HEK293T (cell line): Measurements from ENCODE around the gene ESPN.
"Not testable (repeated sequence)": the region's sequence is repeated elsewhere in the genome, so short reads cannot be mapped to it uniquely, and the experiment has no call there.

Experiments
- ARNT ChIP-seq: fragments of 450-650 bp; IDR thresholded peaks from 2 replicates; pipeline ENCODE4 v1.6.1; 2017; ENCODE audit warnings: mild to moderate bottlenecking
- ELF4 ChIP-seq: fragments of 450-650 bp; IDR thresholded peaks from 2 replicates; pipeline ENCODE4 v1.6.1; 2017; ENCODE audit warnings: antibody characterized with exemption
- FOXA1 ChIP-seq: fragments of 450-650 bp; IDR thresholded peaks from 2 replicates; pipeline ENCODE4 v1.6.1; 2016; ENCODE audit warnings: mild to moderate bottlenecking
- FOXM1 ChIP-seq: fragments of 450-650 bp; IDR thresholded peaks from 2 replicates; pipeline ENCODE4 v1.6.1; 2017; ENCODE audit warnings: mild to moderate bottlenecking, borderline replicate concordance
- HDGF ChIP-seq: fragments of 450-650 bp; IDR thresholded peaks from 2 replicates; pipeline ENCODE4 v1.6.1; 2017; ENCODE audit warnings: antibody characterized with exemption, borderline replicate concordance
- L3MBTL2 ChIP-seq: fragments of 450-650 bp; conservative IDR thresholded peaks from 2 replicates; pipeline ENCODE4 v1.6.1; 2016; ENCODE audit warnings: mild to moderate bottlenecking
- LEF1 ChIP-seq: fragments of 450-650 bp; IDR thresholded peaks from 2 replicates; pipeline ENCODE4 v1.6.1; 2017; ENCODE audit warnings: mild to moderate bottlenecking, borderline replicate concordance
- NFRKB ChIP-seq: fragments of 450-650 bp; IDR thresholded peaks from 2 replicates; pipeline ENCODE4 v1.6.1; 2016; ENCODE audit warnings: mild to moderate bottlenecking, moderate library complexity
- SP1 ChIP-seq: fragments of 450-650 bp; IDR thresholded peaks from 2 replicates; pipeline ENCODE4 v1.6.1; 2017
- SUZ12 ChIP-seq: fragments of 450-650 bp; IDR thresholded peaks from 2 replicates; pipeline ENCODE4 v1.6.1; 2016; ENCODE audit warnings: mild to moderate bottlenecking
- TARDBP ChIP-seq: fragments of 450-650 bp; IDR thresholded peaks from 2 replicates; pipeline ENCODE4 v1.6.1; 2016
- ZNF384 ChIP-seq: fragments of 450-650 bp; IDR thresholded peaks from 2 replicates; pipeline ENCODE4 v1.6.1; 2016
- TF ChIP-seq, protein P1 (sequence below): fragments of 450-650 bp; IDR thresholded peaks from 2 replicates; pipeline ENCODE4 v1.6.1; 2016

DNA sequence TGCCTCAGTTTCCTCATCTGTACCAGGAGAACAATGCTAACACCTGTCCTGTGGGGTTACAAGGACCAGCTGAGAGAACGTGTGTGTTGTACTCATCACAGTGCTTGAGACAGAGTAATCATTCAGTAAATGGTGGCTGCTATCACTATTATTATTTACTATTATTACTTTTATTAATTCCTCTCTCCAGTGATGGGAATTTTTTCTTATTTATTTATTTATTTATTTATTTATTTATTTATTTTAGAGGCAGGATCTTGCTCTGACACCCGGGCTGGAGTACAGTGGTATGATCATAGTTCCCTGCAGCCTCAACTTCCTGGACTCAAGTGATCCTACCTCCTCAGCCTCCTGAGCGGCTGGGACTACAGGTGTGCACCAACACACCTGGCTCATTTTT, 11.7 kb downstream of the ESPN start:
- TF ChIP-seq TARDBP, FOXM1, SP1, LEF1, FOXA1, L3MBTL2, HDGF, ARNT, NFRKB, ZNF384, ELF4, SUZ12: not testable (repeated sequence)
- TF ChIP-seq, protein P1, sequence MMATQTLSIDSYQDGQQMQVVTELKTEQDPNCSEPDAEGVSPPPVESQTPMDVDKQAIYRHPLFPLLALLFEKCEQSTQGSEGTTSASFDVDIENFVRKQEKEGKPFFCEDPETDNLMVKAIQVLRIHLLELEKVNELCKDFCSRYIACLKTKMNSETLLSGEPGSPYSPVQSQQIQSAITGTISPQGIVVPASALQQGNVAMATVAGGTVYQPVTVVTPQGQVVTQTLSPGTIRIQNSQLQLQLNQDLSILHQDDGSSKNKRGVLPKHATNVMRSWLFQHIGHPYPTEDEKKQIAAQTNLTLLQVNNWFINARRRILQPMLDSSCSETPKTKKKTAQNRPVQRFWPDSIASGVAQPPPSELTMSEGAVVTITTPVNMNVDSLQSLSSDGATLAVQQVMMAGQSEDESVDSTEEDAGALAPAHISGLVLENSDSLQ = not testable (repeated sequence)
